Stimulated activated CD8-positive, alpha-beta memory T cell treated with anti-CD3 and anti-CD28 coated beads, Interleukin-2, amount 100 ng/mL, for 48 hours (primary cell): ENCODE measurements around the gene WNT3A.
"Not testable (repeated sequence)": the region's sequence is repeated elsewhere in the genome, so short reads cannot be mapped to it uniquely, and the experiment has no call there.

Experiments
- DNase-seq, 2 donors: peaks; one replicate each; pipeline ENCODE4 v3.0.0-alpha.2; 2020; ENCODE audit warnings: low read depth in 2 of 2

The WNT3A gene

DNA sequence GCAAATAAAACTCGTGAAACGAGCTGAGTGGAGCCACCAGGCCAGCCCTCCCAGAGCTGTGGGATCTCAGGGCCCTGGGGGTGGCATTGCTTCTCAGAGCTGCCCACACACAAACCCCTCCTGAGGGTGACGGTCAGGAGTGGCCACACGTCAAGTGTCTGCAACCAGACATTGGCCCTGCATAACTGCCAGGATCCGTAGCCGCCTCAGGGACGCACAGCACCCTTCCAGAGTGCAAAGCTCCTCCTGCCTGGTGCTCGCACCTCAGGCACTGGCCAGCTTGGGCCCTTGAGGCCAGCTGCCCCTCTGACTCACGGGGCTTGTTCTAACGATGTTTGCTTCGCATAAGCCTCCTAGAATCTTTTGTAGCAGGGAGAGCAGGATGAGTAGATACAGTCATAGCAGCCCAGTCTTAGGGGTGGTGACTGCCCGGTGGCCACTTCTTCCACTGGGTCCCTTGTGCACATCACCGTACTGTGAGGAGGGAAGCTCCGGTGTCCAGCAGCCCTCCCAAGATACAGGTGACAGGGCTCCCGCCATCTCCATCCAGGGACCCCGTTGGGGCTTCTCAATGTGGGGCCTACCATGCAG is 5.0 kb downstream of the WNT3A start:
- no peak for DNase-seq

DNA sequence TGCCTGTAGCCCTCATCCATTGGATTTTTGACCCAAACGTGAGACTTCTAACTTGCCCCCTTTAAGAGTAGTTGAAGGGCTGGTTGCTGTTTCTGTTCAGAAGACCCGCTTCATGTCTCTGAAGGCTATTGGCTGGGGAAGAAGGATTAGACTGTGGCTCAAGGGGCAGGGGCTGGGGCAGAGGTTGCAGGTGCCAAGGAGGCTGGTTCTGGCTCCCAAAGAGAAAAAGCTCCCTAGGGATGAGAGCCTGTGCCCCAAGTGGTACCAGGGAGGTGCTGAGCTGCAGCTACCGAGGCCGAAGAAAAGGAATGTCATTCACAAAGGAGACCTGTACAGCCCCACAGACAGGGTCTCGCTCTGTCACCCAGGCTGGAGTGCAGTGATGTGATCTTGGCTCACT is 5.8 kb downstream of the WNT3A start:
- no peak for DNase-seq

DNA sequence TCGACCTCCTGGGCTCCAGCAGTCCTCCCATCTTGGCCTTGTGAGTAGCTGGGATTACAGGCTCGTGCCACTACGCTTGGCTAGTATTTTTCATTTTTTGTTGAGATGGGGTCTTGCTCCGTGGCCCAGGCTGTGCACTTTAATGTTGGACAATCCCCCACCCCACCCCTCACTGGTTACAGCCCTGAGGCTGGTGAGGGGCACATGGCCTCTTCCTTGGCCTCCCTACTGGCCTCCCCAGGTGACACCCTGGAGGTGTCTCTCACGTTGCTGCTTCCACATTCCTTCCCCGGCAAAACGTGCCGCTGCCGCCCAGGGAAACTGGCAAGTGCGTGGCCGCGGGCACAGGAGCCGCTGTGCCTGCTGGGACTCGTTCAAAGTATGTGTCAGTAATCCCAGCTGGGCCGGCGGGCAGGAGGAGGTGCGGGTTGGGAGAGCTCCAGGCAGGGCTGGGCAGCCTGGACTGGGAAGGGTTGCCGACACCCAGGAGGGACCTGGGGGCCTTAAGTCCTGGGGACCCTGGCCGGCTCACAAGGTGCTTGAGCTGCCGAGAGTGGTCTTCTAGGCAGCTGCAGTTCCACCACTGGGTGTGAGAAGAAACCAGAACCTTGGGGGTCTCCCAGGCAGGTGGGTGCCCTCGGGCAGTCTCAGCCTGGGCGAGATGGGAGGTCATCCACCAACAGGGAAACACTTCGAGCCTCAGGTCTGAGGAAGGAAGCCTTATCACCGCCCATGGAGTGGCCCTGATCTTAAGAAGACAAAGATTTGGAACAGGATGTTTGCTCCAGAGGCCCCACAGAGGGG is 6.5 kb downstream of the WNT3A start:
- DNase-seq, result no peak

DNA sequence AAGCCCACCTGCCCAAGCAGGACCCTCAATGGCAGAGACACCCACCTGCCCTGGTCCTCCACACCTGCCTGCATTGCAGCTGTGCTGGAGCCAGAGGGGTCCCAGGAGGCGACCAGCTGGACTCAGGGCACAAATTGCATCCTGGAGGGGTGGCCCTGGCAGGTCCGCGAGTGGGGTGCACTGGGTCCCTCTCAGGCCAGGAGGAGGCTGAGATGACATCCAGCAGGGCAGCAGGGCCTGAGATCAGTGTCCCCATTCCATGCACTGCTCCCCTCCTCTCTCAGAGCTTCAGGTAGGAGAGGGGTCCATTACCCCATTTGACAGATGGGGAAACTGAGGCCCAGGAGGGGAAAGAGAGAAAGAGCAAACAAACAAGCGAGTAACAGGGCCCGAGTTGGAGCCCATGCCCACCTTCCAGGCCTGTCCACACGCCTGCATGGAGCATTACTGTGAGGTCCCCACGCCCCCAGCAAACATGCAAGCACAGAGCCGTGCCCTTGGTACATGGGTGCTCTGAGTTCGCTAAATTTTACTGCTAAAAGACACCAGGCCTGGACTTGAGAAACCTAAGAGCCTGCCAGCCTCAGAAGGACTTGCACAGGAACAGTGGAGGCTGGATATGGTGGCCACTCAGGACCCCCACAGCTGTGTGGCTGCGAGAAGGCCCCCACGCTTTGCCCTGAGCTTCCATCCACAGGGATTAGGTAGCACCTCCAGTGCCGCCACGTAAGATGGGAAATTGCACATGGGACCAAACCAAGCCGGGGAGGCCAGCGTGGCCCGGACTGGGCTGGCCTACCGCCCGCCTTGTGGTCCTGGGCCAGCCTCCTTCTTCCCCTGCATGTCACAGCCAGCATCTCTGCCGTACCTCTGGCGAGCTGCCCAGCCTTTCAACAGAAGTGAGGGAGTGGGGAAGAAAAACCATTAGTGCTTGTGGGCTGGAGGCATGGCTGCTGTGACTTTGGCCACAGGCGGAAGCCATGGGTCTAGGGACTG is 7.4 kb downstream of the WNT3A start:
- no peak for DNase-seq

DNA sequence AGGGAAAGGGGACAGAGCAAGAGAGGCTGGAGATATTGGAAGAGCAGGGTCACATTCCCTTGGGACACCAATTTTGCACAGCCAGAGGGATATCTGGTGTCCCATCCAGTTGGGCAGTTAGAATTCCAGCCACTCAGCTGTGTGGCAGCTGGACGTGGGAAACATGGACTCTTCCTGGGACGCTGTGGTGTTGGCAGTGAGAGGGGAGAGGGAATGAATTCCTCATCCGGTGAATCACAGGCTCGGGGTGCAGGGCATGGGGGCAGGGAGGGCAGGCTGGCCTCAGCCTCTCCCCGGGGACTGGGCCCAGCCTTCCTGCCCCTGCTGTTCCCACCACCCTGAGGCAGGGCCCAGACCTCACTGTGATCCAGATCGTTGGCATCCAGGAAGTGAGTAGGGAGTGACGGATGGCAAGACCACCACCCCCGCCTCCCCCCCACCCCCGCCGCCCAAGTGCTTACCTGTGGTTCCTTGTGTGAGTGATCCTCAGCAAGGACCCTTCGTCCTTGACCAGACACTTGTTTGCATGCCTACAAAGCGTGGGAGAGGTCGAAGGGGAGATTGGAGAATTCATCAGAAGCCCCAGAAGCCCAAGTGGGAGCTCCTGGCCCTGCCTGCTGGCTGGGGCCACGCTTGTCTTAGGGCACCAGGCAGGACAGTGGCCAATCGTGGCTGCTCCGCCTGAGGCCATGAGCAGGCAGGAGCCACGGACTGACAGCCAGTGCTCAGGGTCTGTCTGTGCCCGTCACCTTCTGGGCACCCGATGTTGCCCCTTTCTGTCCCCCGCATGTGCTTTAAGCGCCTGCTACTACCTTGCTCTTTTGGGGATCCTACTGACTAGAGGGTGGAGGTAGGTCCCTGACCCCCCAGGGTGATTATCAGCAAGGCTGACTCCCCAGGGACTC is 8.7 kb downstream of the WNT3A start:
- DNase-seq, result no peak

DNA sequence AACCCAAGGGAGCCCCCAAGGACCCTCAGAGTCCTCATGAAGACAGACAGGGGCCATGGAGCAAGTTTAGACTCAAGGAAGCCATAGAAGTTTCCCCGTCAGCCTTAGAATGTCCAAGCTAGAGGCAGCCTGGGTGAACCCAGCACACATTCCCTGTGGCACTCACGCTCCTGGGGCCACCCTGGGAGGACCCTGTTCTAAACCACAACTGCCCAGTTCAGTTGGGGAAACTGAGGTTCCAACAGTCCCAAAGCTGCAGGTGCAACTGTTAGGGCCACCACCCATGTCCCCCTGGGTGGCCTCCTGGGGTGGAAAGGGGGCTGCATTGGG is 9.3 kb downstream of the WNT3A start:
- no peak for DNase-seq

DNA sequence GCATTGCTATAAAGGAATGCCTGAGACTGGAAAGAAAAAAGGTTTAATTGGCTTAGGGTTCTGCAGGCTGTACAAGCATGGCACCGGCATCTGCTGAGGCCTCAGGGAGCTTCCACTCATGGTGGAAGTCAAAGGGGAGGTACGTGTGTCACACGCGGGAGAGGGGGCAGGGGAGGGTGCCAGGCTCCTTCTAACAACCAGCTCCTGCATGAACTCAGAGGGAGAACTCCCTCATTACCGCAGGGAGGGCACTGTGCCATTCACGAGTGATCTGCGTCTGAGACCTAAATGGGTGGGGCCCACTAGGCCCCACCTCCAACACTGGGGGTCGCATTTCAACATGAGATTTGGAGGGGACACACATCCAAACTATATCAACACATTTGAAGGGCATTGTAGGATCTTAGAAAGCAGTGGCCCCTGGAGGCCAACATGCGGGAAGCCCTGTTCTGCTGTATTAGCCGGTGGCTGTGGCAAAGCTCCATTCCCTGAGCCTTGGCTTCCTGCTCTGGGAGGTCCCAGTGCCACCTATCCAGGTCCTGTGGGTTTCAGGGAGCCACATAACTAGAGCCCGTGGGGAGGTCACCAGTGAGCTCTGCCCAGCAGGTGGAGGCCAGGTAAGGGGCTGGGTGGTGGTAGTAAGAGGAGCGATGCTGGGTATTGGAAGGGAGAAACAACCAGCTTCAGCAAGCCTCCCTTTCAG is 10.0 kb downstream of the WNT3A start:
- no peak for DNase-seq

DNA sequence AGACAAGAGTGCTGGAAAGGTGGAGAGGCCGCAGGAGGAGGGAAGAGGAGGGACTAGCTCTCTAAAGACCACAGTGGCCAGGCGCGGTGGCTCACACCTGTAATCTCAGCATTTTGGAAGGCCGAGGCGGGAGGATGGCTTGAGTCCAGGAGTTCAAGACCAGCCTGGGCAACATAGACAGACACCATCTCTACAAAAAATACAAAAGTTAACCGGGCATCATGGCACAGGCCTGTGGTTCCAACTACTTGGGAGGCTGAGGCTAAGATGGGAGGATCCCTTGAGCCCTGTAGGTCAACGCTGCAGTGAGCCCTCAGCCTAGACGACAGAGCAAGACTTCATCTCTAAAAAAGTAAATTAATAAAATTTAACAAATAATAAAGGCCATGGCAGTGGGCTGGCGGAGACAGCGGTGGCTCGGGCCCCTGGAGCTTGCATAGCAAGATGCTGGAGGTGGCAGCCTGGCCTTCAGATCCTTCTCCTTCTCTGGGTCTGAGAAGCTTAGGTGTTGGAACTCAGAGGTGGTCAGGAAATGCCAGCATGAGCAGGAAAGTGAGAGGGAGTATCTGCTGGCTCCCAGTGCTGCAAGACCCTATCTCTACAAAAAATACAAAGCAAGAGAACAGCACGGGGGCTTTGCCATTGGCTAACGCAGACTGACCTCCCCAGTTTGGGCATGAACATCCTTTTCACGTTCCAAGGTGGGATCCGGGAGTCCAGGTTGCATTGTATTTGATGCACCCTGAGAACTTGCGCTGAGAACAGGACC is 10.7 kb downstream of the WNT3A start:
- DNase-seq, result no peak

DNA sequence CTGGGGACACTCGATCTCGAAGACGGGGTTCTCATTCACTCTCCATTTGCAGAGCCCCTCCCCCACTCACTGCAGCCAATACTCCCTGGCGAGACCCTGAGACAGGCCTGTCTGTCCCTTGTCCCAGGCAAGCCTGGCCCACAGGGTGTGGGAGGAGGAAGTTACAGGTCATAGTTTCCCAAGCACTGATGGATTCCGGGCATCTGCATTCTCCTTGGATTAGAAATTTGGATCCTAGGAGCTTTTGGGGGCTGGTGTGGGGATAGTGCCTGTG is 11.3 kb downstream of the WNT3A start:
- DNase-seq, result no peak

DNA sequence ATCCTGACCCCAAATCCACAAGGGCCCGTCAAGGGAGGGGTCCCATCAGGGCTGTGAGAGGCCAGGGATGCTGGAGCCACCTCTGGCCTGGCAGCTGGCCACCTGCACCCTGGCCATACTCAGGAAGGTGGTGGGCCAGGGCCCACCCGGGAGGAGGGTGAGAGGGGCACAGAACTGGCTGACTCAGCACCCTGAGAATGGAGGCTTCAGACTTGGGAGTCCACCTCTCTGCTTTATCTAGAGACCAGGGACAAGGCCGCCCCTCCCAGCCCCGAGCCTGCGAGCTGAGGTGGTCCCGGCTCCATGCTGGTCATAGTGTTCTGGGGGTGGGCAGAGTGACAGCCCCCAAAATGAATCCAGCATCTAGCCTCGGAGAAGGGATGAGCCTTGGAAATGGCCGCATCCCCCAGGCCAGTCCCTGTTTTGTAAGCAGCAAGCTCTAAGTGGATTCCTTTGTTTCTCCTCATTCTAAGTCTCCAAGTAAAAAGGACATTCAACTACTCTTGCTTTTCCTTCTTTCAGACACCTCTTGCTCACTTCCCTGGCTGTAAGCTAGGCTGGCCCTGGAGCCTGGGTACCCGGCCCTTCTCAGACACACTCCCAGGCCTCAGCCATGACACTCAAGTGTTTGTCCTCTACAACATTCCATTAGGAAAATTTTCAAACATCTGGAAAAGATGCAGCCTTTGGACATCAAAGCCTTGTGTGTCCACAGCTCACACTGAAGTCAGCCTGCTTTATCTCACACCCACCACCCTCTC is 12.3 kb downstream of the WNT3A start:
- DNase-seq, result no peak

DNA sequence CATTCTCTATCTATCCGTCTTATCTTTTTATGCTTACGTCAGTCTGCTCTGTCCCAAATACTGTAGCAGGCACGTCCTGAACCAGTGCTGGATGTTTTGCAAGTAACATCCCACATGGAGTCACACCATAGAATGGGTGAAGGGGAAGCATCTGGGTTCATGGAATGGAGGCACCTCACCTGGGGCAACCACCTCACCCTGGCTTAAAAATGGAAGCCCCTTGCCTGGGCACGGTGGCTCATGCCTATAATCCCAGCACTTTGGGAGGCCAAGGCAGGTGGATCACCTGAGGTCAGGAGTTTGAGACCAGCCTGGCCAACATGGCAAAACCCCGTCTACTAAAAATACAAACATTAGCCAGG is 12.9 kb downstream of the WNT3A start:
- DNase-seq, result not testable (repeated sequence)

DNA sequence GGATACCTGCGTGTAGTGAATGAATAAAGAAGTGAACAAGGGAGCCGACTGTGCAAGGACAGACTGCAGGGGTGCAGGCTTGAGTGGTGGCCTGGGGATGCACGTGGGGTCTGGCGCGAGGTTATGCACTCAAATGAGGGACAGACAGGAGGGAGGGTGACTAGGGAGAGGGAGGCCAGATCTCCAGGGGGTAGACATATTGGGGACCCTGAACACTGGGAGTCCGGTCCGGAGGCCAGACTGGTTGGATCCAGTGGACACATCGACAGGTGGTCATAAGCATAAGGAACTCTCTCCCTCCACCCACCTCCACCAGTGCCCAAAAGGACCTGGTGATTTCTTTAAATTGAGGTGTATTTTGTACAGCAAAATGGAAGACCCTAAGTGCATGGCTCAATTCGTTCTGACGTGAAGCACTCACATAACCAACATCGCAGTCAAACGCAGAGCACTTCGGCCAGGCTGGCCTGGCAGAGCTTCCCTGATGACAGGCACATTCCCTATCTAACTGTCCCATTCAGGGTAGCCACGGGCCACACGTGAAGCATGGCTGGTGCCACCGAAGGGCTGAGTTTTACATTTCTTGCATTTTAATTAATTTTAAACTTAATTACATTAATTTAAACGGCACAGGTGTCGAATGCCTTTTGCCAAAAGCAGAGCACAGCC is 14.0 kb downstream of the WNT3A start:
- no peak for DNase-seq

DNA sequence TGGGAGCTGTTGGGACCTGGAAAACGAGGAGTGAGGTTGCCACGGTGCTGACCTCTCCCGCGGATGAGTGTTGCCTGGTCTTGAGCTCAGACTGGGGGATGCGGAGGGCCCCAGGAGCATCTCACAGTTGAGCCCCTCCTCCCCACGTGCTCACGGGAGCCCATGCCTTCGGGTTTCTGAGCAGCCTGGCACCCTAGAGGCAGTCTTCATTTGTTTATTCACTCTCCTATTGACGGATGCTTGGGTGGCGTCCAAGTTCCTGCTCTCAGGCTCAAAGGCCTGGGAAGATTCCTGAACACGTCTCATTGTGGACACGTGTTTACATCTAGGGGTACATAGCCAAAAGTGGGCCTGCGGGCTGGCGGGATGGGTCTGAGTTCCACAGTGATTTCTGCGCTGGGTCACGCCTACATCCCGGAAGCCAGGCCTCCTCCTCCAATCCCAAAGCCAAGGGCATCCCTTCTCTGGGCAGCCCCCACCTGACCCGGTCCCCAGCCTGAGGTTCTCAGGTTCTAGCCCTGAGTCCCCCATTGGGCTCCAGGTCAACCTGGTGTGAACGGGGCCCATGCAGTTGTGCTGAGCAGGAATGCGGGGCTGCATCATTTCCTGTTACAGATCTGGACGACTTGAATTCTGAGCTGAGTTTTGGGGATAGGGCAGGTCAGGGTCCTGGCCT is 14.7 kb downstream of the WNT3A start:
- no peak for DNase-seq

DNA sequence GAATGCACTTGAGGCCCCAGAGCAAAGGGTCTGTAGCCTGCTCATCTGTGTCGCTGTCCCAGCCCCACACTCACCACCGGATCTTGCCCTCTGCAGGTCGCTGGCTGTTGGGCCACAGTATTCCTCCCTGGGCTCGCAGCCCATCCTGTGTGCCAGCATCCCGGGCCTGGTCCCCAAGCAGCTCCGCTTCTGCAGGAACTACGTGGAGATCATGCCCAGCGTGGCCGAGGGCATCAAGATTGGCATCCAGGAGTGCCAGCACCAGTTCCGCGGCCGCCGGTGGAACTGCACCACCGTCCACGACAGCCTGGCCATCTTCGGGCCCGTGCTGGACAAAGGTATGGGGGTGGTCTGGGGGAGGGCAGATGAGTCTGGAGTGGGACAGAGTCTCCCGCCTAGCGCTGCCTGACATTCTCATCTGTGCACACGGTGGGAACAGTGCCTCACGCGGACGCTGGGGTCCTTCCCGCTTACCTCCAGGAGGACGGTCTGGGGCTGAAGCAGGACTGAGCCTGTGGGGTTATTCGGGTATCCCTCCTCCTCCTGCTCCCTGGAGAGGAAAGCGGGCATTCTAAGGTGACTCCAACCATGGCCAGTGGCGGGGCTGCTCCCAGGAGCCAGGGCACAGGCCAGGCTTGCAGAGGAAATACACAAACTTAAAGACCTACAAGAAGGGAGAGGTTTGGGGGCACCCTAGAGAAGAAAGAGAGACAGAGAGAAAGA is 15.9 kb downstream of the WNT3A start:
- no peak for DNase-seq

DNA sequence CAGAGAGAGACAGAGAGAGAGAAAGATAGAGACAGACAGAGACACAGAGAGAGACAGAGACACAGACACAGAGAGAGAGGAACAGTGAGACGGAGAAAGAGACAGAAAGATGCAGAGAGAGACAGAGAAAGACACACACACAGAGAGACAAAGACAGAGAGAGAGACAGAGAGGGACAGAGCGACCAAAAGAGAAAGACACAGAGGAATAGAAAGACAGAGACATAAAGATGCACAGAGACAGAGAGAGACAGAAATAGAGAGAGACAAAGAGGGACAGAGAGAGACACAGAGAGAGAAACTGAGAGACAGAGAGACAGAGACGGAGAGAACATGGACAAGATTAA is 16.5 kb downstream of the WNT3A start:
- no peak for DNase-seq

DNA sequence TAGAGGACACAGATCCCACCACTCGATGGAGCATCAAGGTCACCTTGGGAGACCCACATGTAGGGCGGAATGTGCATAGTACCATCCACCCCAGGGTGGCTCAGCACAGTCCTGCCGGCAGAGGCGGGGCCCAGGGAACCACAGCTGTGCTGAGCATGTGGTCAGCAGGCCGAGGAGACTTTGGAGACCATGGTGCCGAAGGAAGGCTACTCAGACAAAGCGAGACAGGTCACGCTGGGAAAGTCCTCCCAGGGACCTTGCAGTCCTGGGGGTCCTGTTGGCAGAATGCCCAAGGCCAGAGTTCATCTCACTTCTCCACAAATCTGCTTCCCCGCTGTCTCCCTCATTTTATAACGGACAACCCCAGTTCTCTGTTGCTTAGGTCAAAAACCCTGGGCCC is 22.5 kb downstream of the WNT3A start:
- no peak for DNase-seq

DNA sequence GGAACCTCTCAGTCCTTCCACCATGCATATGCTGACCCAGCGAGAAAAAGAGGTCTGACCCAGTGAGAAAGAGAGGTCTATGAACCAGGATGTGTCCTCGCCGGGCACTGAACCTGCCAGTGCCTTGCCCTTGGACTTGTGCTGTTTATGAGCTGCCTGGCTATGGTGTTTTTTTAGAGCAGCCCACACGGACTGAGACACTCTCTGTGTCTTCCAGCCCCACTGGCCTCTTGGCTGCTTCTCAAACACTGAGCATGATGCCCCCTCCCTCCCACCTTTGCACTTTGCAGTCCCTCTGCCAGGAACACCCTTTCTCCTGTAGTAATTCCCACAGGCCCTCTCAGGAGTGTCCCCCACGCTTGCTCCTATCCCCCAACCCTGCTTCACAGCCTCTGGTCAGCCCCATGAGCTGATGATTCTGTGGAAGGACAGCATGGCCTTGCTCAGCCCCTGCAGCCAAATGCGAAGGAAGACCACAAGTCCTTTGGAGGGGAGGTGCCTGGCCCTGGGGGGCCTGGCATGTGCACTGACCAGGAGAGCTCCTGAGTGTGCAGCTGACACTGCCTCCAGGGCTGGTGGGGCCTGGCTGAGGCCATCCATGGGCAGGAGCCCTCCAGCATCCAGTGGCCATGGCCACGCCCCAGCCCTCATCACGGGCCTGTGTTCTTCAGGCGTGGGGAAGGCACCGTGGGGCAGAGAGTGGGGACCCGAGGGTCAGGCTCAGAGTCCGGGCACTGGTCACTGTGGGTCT is 23.8 kb downstream of the WNT3A start:
- no peak for DNase-seq
